Neural crest cell (in vitro differentiated cells): ENCODE data around the gene DGKG. TPM values are rescaled to one million over a fixed set of nuclear protein-coding genes. Genes with fewer than 3 reads are reported as not detected.
A peak's percentile ranks its signal among the peaks of the same experiment; 100 is the strongest.

ENCODE experiments used
- DNase-seq: peaks from one replicate; pipeline ENCODE4 v3.0.0; 2021; ENCODE audit warnings: low read depth, mixed read lengths, low spot score
- H3K27ac Mint-ChIP-seq: one replicate; pipeline ENCODE4 v1.8.0; 2021; ENCODE audit warnings: mild to moderate bottlenecking, mixed read lengths; ENCODE audit not compliant: unreplicated experiment
- H3K27me3 Mint-ChIP-seq: 2 replicates; pipeline ENCODE4 v1.8.0; 2021; ENCODE audit warnings: low read depth, mild to moderate bottlenecking, mixed read lengths
- H3K36me3 Mint-ChIP-seq: 2 replicates; pipeline ENCODE4 v1.8.0; 2021; ENCODE audit warnings: low read depth, mild to moderate bottlenecking, mixed read lengths
- H3K4me1 Mint-ChIP-seq: 2 replicates; pipeline ENCODE4 v1.8.0; 2021; ENCODE audit warnings: mixed read lengths
- H3K4me3 Mint-ChIP-seq: one replicate; pipeline ENCODE4 v1.8.0; 2021; ENCODE audit warnings: mild to moderate bottlenecking, mixed read lengths
- H3K9me3 Mint-ChIP-seq: 2 replicates; pipeline ENCODE4 v1.8.0; 2021; ENCODE audit warnings: mixed read lengths
- total RNA-seq: library from RNA; stranded (reverse); gene quantifications from 2 replicates; pipeline ENCODE4 v1.2.1, GENCODE V29; 2021
- TF ChIP-seq, protein P1 (sequence below): fragments of 200-600 bp; sonication (generic); conservative IDR thresholded peaks from 2 replicates; pipeline ENCODE4 v1.5.0; 2021; ENCODE audit warnings: antibody characterized with exemption, mild to moderate bottlenecking

The DGKG gene
- total RNA-seq, 1 donor from 2014 or later, result not detected

GRCh38 chr3:186169379-186169778, 192.7 kb downstream of the DGKG start:
- Mint-ChIP-seq H3K4me1 (no peaks in the 10 kb centered on the region), H3K9me3 (no peaks in the 10 kb centered on the region), H3K27ac (no peak overlapping the region), H3K27me3 (peaks cover 13% of the 10 kb centered on the region), H3K36me3 (no peaks in the 10 kb centered on the region), H3K4me3 (no peak overlapping the region)
- TF ChIP-seq, protein P1, sequence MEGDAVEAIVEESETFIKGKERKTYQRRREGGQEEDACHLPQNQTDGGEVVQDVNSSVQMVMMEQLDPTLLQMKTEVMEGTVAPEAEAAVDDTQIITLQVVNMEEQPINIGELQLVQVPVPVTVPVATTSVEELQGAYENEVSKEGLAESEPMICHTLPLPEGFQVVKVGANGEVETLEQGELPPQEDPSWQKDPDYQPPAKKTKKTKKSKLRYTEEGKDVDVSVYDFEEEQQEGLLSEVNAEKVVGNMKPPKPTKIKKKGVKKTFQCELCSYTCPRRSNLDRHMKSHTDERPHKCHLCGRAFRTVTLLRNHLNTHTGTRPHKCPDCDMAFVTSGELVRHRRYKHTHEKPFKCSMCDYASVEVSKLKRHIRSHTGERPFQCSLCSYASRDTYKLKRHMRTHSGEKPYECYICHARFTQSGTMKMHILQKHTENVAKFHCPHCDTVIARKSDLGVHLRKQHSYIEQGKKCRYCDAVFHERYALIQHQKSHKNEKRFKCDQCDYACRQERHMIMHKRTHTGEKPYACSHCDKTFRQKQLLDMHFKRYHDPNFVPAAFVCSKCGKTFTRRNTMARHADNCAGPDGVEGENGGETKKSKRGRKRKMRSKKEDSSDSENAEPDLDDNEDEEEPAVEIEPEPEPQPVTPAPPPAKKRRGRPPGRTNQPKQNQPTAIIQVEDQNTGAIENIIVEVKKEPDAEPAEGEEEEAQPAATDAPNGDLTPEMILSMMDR, result no peak
- DNase-seq, result no peak

- Mint-ChIP-seq H3K4me1 (no peaks in the 10 kb centered on the region), H3K27me3 (peaks cover 13% of the 10 kb centered on the region), H3K27ac (no peak overlapping the region), H3K9me3 (no peaks in the 10 kb centered on the region), H3K36me3 (no peaks in the 10 kb centered on the region), H3K4me3 (no peak overlapping the region)
- TF ChIP-seq, protein P1, result no peak
- no peak for DNase-seq
Measured at GRCh38 chr3:186168976-186169375, 193.1 kb downstream of the DGKG start.

DNA sequence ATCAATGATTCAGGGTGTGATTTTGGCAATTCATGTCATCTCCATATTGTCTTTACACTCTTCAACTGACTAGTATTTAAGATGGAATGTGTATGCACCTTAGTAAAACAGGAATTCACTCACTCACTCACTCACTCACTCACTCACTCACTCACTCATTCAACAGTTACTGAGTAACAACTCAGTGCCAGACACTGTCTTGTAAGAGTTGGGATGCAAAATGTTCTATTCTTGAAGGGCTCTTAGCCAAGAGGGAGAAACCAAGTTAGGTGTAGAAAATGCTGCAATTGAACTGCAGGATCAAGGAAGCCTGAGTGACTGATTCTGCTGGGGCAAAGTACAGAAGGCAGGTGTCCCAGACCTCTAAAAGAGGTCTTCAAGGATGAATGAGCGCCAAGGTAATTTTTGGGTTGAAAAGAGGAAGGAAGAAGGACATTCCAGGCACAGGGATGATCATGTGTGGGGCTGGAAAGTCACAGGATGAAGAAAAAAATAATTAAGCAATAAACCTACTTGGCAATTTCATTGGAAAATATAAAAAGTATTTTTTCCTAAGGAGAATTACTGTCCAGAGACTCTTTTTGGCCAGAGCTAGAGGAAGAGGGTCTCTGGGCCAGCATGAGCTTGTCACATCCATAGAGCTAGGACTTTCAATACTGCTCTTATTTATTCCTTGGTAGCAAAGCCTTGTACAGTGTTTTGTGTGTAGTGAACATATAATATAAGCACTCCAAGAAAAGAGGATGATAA, 194.2 kb downstream of the DGKG start:
- peaks cover 13% of the 10 kb centered on the region for H3K27me3 Mint-ChIP-seq
- H3K4me3 Mint-ChIP-seq, result no peak overlapping the region
- TF ChIP-seq, protein P1, result no peak
- no peaks in the 10 kb centered on the region for H3K9me3 Mint-ChIP-seq
- no peaks in the 10 kb centered on the region for H3K4me1 Mint-ChIP-seq
- no peaks in the 10 kb centered on the region for H3K36me3 Mint-ChIP-seq
- H3K27ac Mint-ChIP-seq, result no peak overlapping the region
- no peak for DNase-seq

DNA sequence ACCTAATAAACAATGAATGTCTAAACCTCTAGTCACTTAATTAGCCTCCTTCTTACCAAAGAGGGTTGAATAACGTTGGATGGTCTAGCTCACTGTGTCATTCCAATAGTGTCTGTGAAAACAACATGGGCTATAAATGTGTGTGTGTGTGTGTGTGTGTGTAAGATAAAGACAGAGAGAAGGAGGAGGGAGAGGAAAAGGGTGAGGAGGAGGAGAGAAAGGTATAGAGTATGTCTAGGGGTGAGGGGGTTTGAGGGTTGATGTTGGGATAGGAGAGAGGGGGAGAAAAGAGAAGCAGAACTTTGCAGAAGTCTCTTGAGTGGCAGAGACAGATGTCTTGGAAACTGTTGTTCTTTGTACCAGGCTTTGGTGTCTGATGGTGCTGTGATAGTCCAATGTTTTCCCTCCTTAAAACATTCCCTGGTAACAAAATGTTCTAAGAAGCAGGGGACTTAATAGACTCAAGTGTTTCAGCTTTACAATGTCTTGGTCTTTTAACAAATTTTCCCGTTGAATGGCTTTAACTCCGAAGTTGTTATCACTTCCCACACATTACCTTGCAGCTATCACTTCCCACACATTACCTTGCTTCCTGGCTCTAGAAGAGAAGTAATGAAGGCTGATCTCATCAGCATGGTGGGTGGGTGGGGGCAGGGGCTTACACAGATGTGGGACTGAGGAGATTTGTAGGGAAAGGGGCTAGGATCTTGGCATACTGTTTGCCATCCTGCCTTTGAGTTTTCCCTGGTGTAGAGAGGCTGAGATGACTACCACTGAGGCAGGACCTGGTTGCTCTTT, 195.3 kb downstream of the DGKG start:
- no peak for DNase-seq
- Mint-ChIP-seq H3K4me3 (no peak overlapping the region), H3K36me3 (no peaks in the 10 kb centered on the region), H3K27me3 (peaks cover 13% of the 10 kb centered on the region), H3K9me3 (no peaks in the 10 kb centered on the region), H3K27ac (peak overlapping the region; percentile 20), H3K4me1 (no peaks in the 10 kb centered on the region)
- TF ChIP-seq, protein P1, result no peak

- DNase-seq, result no peak
- Mint-ChIP-seq H3K4me3 (no peak overlapping the region), H3K4me1 (no peaks in the 10 kb centered on the region), H3K36me3 (no peaks in the 10 kb centered on the region), H3K9me3 (no peaks in the 10 kb centered on the region), H3K27me3 (peaks cover 13% of the 10 kb centered on the region), H3K27ac (no peak overlapping the region)
- TF ChIP-seq, protein P1, result no peak
Measured at GRCh38 chr3:186166036-186166435, 196.0 kb downstream of the DGKG start.
